H1 (cell line): ENCODE measurements around the gene SPTBN1. TPM values are rescaled to one million over a fixed set of nuclear protein-coding genes. Genes with fewer than 3 reads are reported as not detected.

Experiments
- CTCF ChIA-PET: fragments of 300-600 bp; sonication (Branson Sonifier 250); formaldehyde crosslinking; loops from one replicate; lab custom pipeline; 2021; ENCODE audit not compliant: partially characterized antibody; lab: Charles Lee
- POLR2A ChIA-PET: fragments of 300-600 bp; sonication (Branson Sonifier 250); formaldehyde crosslinking; loops from one replicate; lab custom pipeline; 2021; ENCODE audit warnings: inconsistent platforms; ENCODE audit not compliant: partially characterized antibody; lab: Charles Lee
- DNase-seq, 2 experiments: peaks; one replicate each; pipeline versions ENCODE4 v3.0.0 to v3.0.0-alpha.2; 2010 to 2022; ENCODE audit warnings: low spot score in 2 of 2, low read depth in 1 of 2, mixed read lengths in 1 of 2
- FAIRE-seq: peaks from 2 replicates; lab custom pipeline; 2011; peaks lifted over from hg19 to GRCh38; lab: Jason Lieb, UNC
- H2AFZ ChIP-seq: 2 replicates; pipeline ENCODE4 v1.8.1; 2012; ENCODE audit warnings: low read length, inconsistent platforms
- H2AK5ac ChIP-seq: 2 replicates; pipeline ENCODE4 v1.6.1; 2013; ENCODE audit warnings: low read depth, low read length
- H2BK120ac ChIP-seq: replicated peaks from 2 replicates; pipeline ENCODE3; 2013; ENCODE audit warnings: low read depth, low read length, inconsistent platforms
- H2BK12ac ChIP-seq: 2 replicates; pipeline ENCODE4 v1.6.1; 2013; ENCODE audit warnings: low read depth, low read length
- H2BK15ac ChIP-seq: 2 replicates; pipeline ENCODE4 v1.6.1; 2013; ENCODE audit warnings: low read length
- H2BK20ac ChIP-seq: 2 replicates; pipeline ENCODE4 v1.6.1; 2013; ENCODE audit warnings: low read length
- H2BK5ac ChIP-seq: 2 replicates; pipeline ENCODE4 v1.6.1; 2013; ENCODE audit warnings: low read depth, low read length
- H3K14ac ChIP-seq: 2 replicates; pipeline ENCODE4 v1.6.1; 2013; ENCODE audit warnings: inconsistent platforms; ENCODE audit not compliant: insufficient read length
- H3K18ac ChIP-seq: 2 replicates; pipeline ENCODE4 v1.6.1; 2013; ENCODE audit warnings: low read length; ENCODE audit errors: extremely low read depth
- H3K23ac ChIP-seq: 2 replicates; pipeline ENCODE4 v1.6.1; 2013; ENCODE audit warnings: inconsistent platforms; ENCODE audit not compliant: insufficient read length
- H3K23me2 ChIP-seq: 2 replicates; pipeline ENCODE4 v1.6.1; 2013; ENCODE audit warnings: low read depth, low read length
- H3K27ac ChIP-seq: 2 replicates; pipeline ENCODE4 v1.6.1; 2011; ENCODE audit warnings: low read depth, low read length, inconsistent platforms
- H3K27me3 ChIP-seq, 4 experiments: replicated peaks in 1 of 4; 1 replicate in 1 of 4; 2 replicates in 3 of 4; pipeline versions ENCODE4 v1.6.1 to v1.8.1; 2011 to 2013; ENCODE audit warnings: low read length in 3 of 4, mild to moderate bottlenecking in 3 of 4, inconsistent platforms in 2 of 4, mixed read lengths in 2 of 4, moderate library complexity in 1 of 4; ENCODE audit not compliant: control insufficient read depth in 3 of 4, insufficient read depth in 3 of 4; ENCODE audit errors: extremely low read depth in 1 of 4
- H3K36me3 ChIP-seq, 4 experiments: 2 replicates each; pipeline versions ENCODE4 v1.6.1 to v1.8.1; 2011 to 2013; ENCODE audit warnings: mild to moderate bottlenecking in 4 of 4, low read length in 3 of 4, moderate library complexity in 2 of 4, control low read depth in 1 of 4, inconsistent platforms in 1 of 4; ENCODE audit not compliant: insufficient read depth in 4 of 4, control insufficient read depth in 2 of 4
- H3K4ac ChIP-seq: replicated peaks from 2 replicates; pipeline ENCODE3; 2013; ENCODE audit warnings: low read length, low read depth, mixed read lengths, inconsistent platforms; ENCODE audit not compliant: insufficient read length
- H3K4me1 ChIP-seq, 4 experiments: replicated peaks in 1 of 4; 1 replicate in 1 of 4; 2 replicates in 3 of 4; pipeline versions ENCODE4 v1.6.1 to v1.8.1; 2011 to 2013; ENCODE audit warnings: low read length in 3 of 4, inconsistent platforms in 2 of 4, mixed read lengths in 1 of 4; ENCODE audit not compliant: insufficient read depth in 4 of 4, control insufficient read depth in 3 of 4
- H3K4me2 ChIP-seq, 2 experiments: 2 replicates each; pipeline versions ENCODE4 v1.6.1 to v1.8.1; 2011 to 2013; ENCODE audit warnings: low read depth in 2 of 2, low read length in 2 of 2, control low read depth in 1 of 2, inconsistent platforms in 1 of 2, mild to moderate bottlenecking in 1 of 2; ENCODE audit not compliant: insufficient read depth in 1 of 2
- H3K4me3 ChIP-seq, 4 experiments: fragments of 200-600, 300-600 bp in 1 of 4; sonication (generic), shearing (Covaris generic), sonication (Bioruptor Twin) in 1 of 4; 2 replicates each; pipeline versions ENCODE4 v1.5.1 to v1.8.1; 2011 to 2016; ENCODE audit warnings: low read length in 4 of 4, low read depth in 3 of 4, control low read depth in 2 of 4, inconsistent platforms in 2 of 4, mild to moderate bottlenecking in 2 of 4, mixed read lengths in 1 of 4, moderate library complexity in 1 of 4; ENCODE audit not compliant: insufficient read depth in 2 of 4; ENCODE audit errors: extremely low read depth in 1 of 4
- H3K56ac ChIP-seq: replicated peaks from 2 replicates; pipeline ENCODE3; 2013; ENCODE audit warnings: low read depth, mild to moderate bottlenecking, mixed read lengths, low read length, inconsistent platforms; ENCODE audit not compliant: insufficient read length
- H3K79me1 ChIP-seq: 2 replicates; pipeline ENCODE4 v1.6.1; 2013; ENCODE audit warnings: low read depth, low read length, control low read depth
- H3K79me2 ChIP-seq, 2 experiments: 2 replicates each; pipeline versions ENCODE4 v1.6.1 to v1.8.1; 2012 to 2013; ENCODE audit warnings: low read length in 2 of 2, mild to moderate bottlenecking in 2 of 2, inconsistent platforms in 1 of 2; ENCODE audit not compliant: insufficient read depth in 2 of 2, control insufficient read depth in 1 of 2
- H3K9ac ChIP-seq, 4 experiments: replicated peaks in 1 of 4; 1 replicate in 1 of 4; 2 replicates in 3 of 4; pipeline versions ENCODE4 v1.6.1 to v1.8.1; 2011 to 2013; ENCODE audit warnings: low read depth in 3 of 4, low read length in 3 of 4, control low read depth in 2 of 4, mild to moderate bottlenecking in 2 of 4, moderate library complexity in 2 of 4, inconsistent platforms in 1 of 4; ENCODE audit errors: extremely low read depth in 1 of 4
- H3K9me3 ChIP-seq, 2 experiments: 2 replicates each; pipeline versions ENCODE4 v1.6.1 to v1.8.1; 2012 to 2013; ENCODE audit warnings: mild to moderate bottlenecking in 2 of 2, moderate library complexity in 2 of 2, control low read depth in 1 of 2, inconsistent platforms in 1 of 2, low read depth in 1 of 2, low read length in 1 of 2, mixed read lengths in 1 of 2; ENCODE audit not compliant: insufficient read depth in 2 of 2
- H4K20me1 ChIP-seq, 2 experiments: replicated peaks in 1 of 2; 2 replicates each; pipeline versions ENCODE3 to v1.8.1; 2011 to 2013; ENCODE audit warnings: inconsistent platforms in 2 of 2, low read length in 2 of 2, mild to moderate bottlenecking in 1 of 2; ENCODE audit not compliant: insufficient read depth in 2 of 2, control insufficient read depth in 1 of 2
- H4K5ac ChIP-seq: 2 replicates; pipeline ENCODE4 v1.6.1; 2013; ENCODE audit warnings: low read length, low read depth, mixed read lengths, inconsistent platforms; ENCODE audit not compliant: insufficient read length
- H4K8ac ChIP-seq: 2 replicates; pipeline ENCODE4 v1.8.0; 2013; ENCODE audit warnings: mild to moderate bottlenecking, moderate library complexity, low read length, inconsistent platforms; ENCODE audit not compliant: insufficient read depth; ENCODE audit errors: extremely low read depth
- H4K91ac ChIP-seq: replicated peaks from 2 replicates; pipeline ENCODE3; 2013; ENCODE audit warnings: low read length, mixed read lengths, inconsistent platforms; ENCODE audit not compliant: insufficient read length
- ASH2L ChIP-seq: fragments of 200-600, 300-600 bp; sonication (generic); IDR thresholded peaks from one replicate; pipeline ENCODE4 v1.7.1; 2017; ENCODE audit warnings: low read length
- EZH2 ChIP-seq: fragments of 200-600 bp; sonication (generic); IDR thresholded peaks from 2 replicates; pipeline ENCODE4 v1.7.1; 2012; ENCODE audit warnings: low read depth, mild to moderate bottlenecking, moderate library complexity, low read length, inconsistent platforms; ENCODE audit not compliant: severe bottlenecking
- TEAD4 ChIP-seq: IDR thresholded peaks from 2 replicates; pipeline ENCODE4 v1.6.1; 2012; ENCODE audit warnings: low read depth, low read length, inconsistent platforms, mixed read lengths
- WGBS, 2 experiments: shearing (Covaris generic) in 1 of 2; methylation state at CpG; one replicate each; pipeline versions ENCODE4 v1.1.6 to v1.1.7; 2013 to 2015; ENCODE audit warnings: low lambda C conversion rate in 2 of 2, mixed read lengths in 2 of 2, inconsistent platforms in 1 of 2, low coverage in 1 of 2, missing lambda C conversion rate in 1 of 2; ENCODE audit not compliant: insufficient replicate concordance in 2 of 2, insufficient coverage in 1 of 2, insufficient read length in 1 of 2; ENCODE audit errors: extremely low coverage in 1 of 2, missing lambda C conversion rate in 1 of 2; 5-methylcytosine and 5-hydroxymethylcytosine counted together
- polyA plus RNA-seq, 7 experiments: library from polyadenylated mRNA; depleted of rRNA in 3 of 7; stranded (reverse) in 5 of 7; unstranded in 2 of 7; fragments of >200 nt in 5 of 7; fragments of 200-250 nt in 2 of 7; gene quantifications; 1 replicate in 5 of 7; 2 replicates in 1 of 7; 4 replicates in 1 of 7; pipeline versions ENCODE4 v1.2.1 to v1.2.3, GENCODE V29; 2011 to 2013; ENCODE audit warnings: missing spikeins in 2 of 7, mixed read lengths in 2 of 7
- total RNA-seq: library from RNA; stranded (reverse); fragmentation: NEBNext Ultra II Directional; extraction: Animal tissue kit (Norgen Biotek cat#: 25700); gene quantifications from 2 replicates; pipeline ENCODE4 v1.2.1, GENCODE V29; 2021

Gene SPTBN1
- total and polyA plus RNA-seq, 2 of the 8 experiments (the other 6 are each of a cell fraction or from before 2014, with no cell fraction given), result 31.8 to 180 TPM

- no peak overlapping the region for H2BK5ac ChIP-seq
- no peak overlapping the region for H2AK5ac ChIP-seq
- peaks cover 0 to 7% of the 10 kb centered on the region in 2 experiments; a peak in 1 of 4 replicates for H3K9me3 ChIP-seq
- FAIRE-seq, result no peak
- H4K8ac ChIP-seq, result no peak overlapping the region
- no peak overlapping the region for H3K4me2 ChIP-seq
- H2BK12ac ChIP-seq, result no peak overlapping the region
- H4K5ac ChIP-seq, result no peak overlapping the region
- H3K14ac ChIP-seq, result no peak overlapping the region
- H3K23me2 ChIP-seq, result no peaks in the 10 kb centered on the region
- no peaks in the 10 kb centered on the region for H3K4me1 ChIP-seq
- no peak overlapping the region for H2BK20ac ChIP-seq
- no peak overlapping the region for H4K91ac ChIP-seq
- H3K79me1 ChIP-seq, result no peaks in the 10 kb centered on the region
- H3K79me2 ChIP-seq, result no peaks in the 10 kb centered on the region
- no peak for DNase-seq
- H3K27me3 ChIP-seq, result no peaks in the 10 kb centered on the region
- ChIA-PET POLR2A (no interaction called here), CTCF (interaction anchor here (0.6 to 5.1 kb wide), 2 partner anchors 18 to 33 kb away, joined by 3 to 43 read pairs; no protein-coding TSS in a partner anchor)
- H3K4me3 ChIP-seq, result no peak overlapping the region
- H3K56ac ChIP-seq, result no peak overlapping the region
- H2AFZ ChIP-seq, result no peak overlapping the region
- no peak overlapping the region for H3K18ac ChIP-seq
- no peak overlapping the region for H3K27ac ChIP-seq
- WGBS, 2 experiments, result 61% methylated on average over 1 of the region's 1 CpG; no CpG with 5 or more reads in 1 of the 2 experiments
- H3K23ac ChIP-seq, result no peak overlapping the region
- no peaks in the 10 kb centered on the region for H4K20me1 ChIP-seq
- H3K9ac ChIP-seq, result no peak overlapping the region
- no peaks in the 10 kb centered on the region for H3K36me3 ChIP-seq
- no peak overlapping the region for H2BK15ac ChIP-seq
- no peak for TF ChIP-seq TEAD4
- no peak for TF ChIP-seq EZH2
- no peak for TF ChIP-seq ASH2L
- H3K4ac ChIP-seq, result no peak overlapping the region
- H2BK120ac ChIP-seq, result no peak overlapping the region
Observed at GRCh38 chr2:54697934-54698333, 241.8 kb downstream of the SPTBN1 start.
